Right lobe of liver (tissue), 4 donors: ENCODE data around the gene MADCAM1.

Source experiments
- POLR2A ChIP-seq: fragments of 450-650 bp; IDR thresholded peaks from one replicate; pipeline ENCODE4 v1.6.1; 2017; ENCODE audit warnings: antibody characterized with exemption, mild to moderate bottlenecking
- TF ChIP-seq, protein P1 (sequence below), 4 donors: fragments of 200-600 bp in 3 of 4; fragments of 450-650 bp in 1 of 4; IDR thresholded peaks; one replicate each; pipeline versions ENCODE4 v1.5.1 to v1.8.0; 2016 to 2022; ENCODE audit warnings: antibody characterized with exemption in 4 of 4, mild to moderate bottlenecking in 2 of 4
- donor health status: DM: no; HTN: no; CAD: no.
- donor health status: DM: no; HTN: no; CAD: no.
- donor health status: DM: no; HTN: yes; CAD: no.

DNA sequence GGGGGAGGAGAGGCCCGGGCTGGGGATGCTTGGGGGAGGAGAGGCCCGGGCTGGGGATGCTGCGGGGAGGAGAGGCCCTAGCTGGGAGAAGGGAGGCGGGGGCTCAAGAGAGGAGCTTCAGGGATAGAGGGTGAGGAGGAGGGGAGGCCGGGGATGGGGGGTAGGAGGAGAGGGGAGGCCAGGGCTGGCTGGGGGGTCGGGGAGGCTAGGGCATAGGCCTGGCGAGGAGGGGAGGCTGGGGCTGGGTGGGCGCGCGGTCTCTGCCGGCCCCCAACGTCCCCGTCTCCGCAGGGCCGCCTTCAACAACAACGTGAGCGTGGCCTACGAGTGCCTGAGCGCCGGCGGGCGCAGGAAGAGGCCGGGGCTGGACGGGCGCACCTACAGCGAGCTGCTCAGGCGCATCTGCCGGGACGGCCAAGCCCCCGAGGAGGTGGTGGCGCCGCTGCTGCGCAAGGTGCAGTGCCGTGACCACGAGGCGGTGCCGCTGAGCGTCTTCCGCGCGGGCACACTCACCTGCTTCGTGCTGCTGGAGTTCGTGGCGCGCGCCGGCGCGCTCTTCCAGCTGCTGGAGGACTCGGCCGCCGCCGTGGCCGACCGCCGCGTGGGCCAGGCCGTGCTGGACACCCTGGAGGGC, 22.4 kb downstream of the MADCAM1 start:
- TF ChIP-seq, protein P1, sequence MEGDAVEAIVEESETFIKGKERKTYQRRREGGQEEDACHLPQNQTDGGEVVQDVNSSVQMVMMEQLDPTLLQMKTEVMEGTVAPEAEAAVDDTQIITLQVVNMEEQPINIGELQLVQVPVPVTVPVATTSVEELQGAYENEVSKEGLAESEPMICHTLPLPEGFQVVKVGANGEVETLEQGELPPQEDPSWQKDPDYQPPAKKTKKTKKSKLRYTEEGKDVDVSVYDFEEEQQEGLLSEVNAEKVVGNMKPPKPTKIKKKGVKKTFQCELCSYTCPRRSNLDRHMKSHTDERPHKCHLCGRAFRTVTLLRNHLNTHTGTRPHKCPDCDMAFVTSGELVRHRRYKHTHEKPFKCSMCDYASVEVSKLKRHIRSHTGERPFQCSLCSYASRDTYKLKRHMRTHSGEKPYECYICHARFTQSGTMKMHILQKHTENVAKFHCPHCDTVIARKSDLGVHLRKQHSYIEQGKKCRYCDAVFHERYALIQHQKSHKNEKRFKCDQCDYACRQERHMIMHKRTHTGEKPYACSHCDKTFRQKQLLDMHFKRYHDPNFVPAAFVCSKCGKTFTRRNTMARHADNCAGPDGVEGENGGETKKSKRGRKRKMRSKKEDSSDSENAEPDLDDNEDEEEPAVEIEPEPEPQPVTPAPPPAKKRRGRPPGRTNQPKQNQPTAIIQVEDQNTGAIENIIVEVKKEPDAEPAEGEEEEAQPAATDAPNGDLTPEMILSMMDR (IDR thresholded peaks at IDR 0.05) = peak in 1 of 4 donors; percentile 11
- TF ChIP-seq POLR2A = no peak
